HG03135 (cell line): ENCODE measurements around the gene GCK.

Experiments
- ATAC-seq: cut with Tn5 transposase; IDR thresholded peaks from one replicate; pipeline ENCODE4 v1.9.1; 2021; ENCODE audit warnings: mild to moderate bottlenecking, moderate library complexity; ENCODE audit not compliant: unreplicated experiment

The GCK gene

GRCh38 chr7:44108768-44109750 lies 80.2 kb downstream of the GCK start:
- no peak for ATAC-seq

- no peak for ATAC-seq
These were observed 81.1 kb downstream of the GCK start for GRCh38 chr7:44107961-44108767.

- ATAC-seq = no peak
These were observed 81.9 kb downstream of the GCK start for GRCh38 chr7:44107116-44107960.

- no peak for ATAC-seq
These were observed 82.8 kb downstream of the GCK start for GRCh38 chr7:44106311-44107065.

- ATAC-seq = no peak
These were observed 83.4 kb downstream of the GCK start for GRCh38 chr7:44105832-44106231.

DNA sequence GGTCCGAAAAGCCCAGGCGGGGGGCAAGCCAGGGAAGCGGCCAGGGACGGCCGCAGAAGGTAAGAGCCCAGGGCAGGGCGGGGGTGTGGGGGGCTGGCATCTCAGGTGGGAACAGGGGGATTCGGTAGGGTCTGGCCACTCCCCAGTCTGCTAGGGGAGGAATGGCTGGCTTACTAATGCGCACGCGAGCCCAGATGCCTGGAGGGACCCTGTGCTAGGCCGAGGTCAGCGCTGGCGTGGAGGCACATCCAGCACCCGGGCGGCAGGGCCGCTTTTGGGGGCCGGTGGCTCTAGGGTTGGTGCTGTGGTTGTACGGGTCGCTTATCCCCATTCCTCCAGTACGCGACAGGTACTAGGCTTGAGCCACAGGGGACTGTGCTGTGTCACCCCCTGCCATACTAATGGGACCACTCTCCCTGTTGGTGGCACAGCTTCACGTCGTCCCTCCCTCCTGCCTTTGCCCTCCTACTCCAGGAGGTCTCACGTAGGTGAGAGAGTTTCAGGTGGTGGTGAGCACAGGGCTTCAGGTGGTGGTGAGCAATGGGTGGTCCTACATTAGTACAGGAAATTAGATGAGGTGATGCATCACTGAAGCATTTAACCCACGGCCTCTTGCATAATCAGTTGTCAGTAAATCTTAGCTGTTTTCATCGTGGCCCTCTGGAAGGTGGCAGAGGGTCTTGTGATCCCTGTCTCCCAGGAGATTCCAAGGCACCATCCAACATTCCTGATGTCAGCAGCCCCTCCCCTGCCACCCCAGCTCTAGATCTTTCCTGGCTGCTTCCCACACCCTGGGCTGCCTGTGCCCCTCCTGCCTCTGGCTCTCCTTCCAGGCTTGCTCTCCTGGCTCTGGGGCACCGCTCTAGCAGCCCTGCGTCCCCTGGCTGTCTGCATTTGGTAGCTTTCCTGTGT lies 84.1 kb downstream of the GCK start:
- ATAC-seq = no peak

- no peak for ATAC-seq
These were observed 85.0 kb downstream of the GCK start, which contains the start of gene AEBP1 for GRCh38 chr7:44103923-44104859. TSS of gene AEBP1 (plus strand) at chr7:44104345. CDS start at chr7:44104666, 321 bp downstream.

GRCh38 chr7:44103566-44103922 lies 85.7 kb downstream of the GCK start:
- no peak for ATAC-seq

GRCh38 chr7:44102846-44103565 lies 86.2 kb downstream of the GCK start:
- ATAC-seq = no peak

- no peak for ATAC-seq
These were observed 87.0 kb downstream of the GCK start for GRCh38 chr7:44101966-44102845.

DNA sequence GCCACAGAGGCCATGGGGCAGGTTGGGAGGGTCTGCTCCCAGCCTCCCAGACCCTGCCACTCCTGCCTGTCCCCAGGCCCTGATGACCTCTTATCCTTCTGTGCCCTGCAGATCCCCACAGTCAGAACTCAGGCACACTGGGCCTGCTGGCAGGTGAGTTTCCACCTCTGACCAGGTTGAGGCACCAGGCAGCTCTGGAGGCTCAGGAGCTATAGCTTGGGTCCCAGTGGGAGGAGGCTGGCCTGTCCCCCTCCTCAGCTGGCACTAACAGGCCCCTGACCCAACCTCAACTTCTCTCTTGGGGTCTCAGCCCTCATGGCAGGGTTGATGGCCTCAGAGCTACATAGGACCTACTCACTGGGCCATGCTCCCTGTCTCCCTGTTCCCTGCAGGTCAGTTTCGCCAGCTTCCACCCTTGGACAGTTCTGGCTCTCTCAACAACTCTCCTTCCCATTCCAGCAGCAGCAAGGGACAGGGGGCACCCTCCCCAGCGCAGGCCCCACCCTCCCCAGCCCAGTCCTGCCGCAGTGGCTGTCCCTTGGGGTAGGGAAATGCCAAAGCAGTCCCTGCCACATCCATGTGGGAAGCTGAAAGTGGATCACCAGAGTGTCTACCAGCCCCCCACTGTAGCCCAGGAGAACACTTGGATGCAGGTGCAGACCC lies 87.8 kb downstream of the GCK start:
- no peak for ATAC-seq

GRCh38 chr7:44100458-44101302 lies 88.6 kb downstream of the GCK start:
- no peak for ATAC-seq

GRCh38 chr7:44099669-44100068 lies 89.6 kb downstream of the GCK start:
- ATAC-seq = no peak

DNA sequence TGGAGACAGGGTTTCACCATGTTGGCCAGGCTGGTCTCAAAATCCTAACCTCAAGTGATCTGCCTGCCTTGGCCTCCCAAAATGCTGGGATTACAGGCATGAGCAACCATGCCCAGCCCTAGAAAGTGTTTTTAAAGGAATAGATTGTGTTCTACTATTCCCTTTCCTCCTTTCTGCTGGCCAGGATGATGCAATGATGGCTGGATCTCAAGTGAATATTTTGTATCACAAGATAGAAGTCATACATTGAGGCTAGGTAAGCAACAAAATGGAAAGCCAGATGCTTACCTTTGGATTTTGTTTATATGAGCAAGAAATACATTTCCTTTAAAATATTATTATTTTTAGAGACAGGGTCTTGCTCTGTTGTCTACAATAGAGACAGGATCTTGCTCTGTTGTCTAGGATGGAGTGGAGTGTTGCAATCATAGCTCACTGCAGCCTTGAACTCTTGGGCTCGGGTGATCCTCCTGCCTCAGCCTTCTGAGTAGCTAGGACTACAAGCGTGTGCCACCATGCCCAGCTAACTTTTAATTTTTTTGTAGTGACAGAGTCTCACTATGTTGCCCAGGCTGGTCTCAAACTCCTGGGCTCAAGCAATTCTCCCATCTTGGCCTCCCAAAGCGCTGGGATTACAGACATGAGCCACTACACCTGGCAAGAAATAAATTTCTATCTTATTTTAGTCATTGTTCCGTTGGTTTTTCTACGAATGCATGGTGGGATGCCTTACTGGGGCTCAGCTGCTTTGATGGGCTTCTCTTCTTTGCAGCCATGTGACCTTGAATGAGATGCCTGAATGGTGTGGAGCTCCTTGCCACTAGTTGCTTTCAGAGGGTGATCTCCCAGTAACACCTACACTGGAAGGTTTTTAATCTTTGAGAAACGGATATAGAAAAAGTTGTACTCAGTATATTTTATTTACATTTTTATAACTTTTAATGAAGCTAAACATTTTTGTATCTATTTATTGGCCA lies 90.9 kb downstream of the GCK start:
- ATAC-seq = no peak
